GM21786 (cell line): ENCODE measurements around the gene FOXJ3.

Source experiments
- ATAC-seq: cut with Tn5 transposase; IDR thresholded peaks from one replicate; pipeline ENCODE4 v1.9.1; 2021; ENCODE audit not compliant: unreplicated experiment

The FOXJ3 gene

DNA sequence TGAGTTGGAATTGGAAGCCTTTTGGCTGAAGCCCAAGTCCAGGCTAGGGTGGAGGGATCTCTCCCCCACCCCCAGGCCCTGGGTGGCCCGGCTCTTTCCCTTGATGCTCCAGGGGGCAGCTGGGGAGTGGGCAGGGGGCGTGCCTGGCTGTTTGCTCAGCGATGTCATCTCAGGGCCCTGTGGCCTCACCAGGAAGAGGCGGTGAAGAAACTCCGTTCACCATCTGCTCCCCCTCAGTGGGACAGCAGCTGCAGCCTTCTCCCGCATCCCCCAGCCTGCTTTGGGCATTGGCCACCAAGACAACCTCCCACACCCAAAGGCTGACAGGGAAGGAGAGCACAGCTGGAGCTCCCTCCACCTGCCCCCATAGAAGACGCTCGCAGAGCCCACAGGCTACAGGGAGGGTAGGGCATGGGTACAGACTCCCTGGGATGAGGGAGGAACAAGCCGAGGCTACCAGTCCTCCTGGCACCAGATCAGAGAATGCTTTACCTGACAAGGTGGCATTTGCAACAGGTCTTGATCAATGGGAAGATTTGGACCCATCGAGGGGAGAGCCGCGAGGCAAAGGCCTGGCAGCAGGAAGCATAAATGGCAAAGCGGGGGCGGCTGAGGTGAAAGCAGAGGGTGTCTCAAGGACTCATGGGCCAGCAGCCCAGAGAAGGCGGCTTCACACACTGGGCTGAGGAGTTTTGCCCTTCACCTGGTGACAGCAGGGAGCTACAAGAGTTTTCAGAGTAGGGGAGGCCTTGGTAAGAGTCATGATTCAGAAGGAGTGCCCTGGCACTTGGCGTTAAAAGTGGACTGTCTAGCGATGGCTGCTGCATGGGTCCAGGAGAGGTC, 164.0 kb downstream of the FOXJ3 start:
- no peak for ATAC-seq

DNA sequence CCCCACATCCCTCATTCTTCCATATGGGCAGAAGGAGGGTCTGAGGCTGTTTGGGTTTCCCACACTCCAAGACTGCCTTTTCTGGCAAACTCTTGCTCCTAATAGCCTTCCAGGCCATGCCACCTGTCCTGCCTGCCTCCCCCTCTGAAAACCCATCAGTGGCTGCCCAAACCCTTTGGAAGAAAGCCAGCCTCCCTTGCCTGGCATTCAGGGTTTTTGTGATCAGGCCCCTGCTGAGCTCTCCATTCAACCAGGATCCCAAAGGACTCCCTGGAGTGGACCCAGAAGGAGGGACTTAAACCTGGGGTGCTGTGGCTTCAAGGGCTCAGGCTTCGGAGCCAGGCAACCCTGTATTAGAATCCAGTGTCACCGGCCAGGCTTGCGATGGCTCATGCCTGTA, 166.3 kb downstream of the FOXJ3 start:
- ATAC-seq = no peak

DNA sequence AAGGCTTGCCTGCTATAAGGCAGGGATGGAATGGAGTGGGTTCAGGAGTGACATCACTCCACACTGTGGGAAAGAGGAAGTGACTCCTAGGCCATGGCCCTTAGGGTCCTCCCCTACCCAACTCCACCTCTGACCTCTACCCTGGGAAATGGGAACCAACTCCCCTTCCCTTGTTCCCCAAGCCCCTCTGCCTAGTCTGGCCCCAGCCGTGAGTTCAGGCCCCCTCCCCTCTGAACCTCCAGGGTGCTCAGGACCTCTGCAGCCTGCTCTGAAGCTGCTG, 166.7 kb downstream of the FOXJ3 start:
- no peak for ATAC-seq

DNA sequence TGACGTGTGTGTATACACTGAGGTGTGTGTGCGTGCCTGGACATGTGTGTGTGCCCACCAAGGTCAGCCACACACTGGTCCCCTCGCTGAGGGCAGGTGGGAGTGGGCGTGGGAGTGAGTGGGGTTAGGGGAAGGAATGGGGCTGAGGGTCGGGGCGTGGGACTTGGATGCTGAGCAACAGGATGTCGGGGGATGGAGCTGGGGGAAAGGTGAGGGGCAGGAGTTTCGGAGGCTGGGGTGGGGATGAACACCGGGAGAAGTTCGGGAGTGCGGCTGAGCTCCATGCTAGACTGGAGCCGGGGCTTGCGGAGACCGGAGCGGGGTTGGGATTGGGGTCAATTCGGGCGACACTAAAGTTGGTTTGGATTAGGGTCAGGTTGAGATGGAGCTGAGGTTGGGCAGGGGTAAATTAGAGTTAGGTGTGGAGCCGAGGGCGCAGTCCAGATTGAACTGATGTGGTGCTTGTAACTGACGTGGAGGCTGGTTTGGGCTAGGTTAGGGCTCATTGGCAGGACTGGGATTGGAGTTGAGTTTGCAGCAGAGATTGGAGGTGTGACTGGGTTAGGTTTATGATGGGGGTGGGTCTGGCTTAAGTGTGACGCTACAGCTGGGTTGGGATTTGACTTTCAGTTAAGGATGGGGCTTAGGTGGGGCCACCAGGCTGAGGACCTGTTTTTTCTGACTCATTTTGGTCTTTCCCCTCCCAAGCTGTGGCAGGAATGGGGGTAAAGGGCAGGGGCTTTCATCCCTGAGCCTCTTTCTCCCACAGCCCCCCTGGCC, 167.2 kb downstream of the FOXJ3 start:
- no peak for ATAC-seq

DNA sequence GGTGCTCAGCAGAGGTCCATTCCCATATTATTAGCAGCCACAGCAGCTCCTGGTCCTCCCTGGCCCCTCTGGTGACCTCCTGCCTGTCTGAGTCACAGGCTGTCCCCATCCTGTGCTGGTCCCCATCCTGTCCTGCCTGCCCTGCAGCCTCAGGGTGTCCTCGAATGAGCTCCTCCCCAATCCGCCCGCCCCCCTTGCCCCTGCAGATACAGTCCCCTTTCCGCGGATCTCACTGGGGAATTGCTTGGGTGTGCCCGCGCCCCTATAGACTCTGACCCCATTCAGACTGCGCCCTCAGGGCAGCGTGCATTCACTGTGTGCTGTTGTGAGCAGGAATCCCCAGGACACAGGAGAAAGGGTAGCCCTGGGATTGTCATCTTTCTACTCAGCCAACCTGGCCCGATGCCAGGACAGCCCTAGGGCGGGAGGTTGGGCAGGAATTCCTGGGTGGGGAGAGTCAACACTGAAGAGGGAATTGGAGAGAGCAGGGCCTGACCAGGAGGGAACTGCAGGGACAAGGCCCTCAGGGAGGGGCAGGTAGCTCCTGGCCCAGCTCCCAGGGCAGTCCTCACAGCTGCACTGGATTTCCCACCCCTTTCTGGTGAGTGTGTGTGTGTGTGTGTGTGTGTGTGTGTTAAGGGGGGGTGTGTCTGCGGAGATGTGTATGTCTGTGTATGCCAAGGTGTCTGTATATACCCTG, 169.4 kb downstream of the FOXJ3 start:
- ATAC-seq = no peak

DNA sequence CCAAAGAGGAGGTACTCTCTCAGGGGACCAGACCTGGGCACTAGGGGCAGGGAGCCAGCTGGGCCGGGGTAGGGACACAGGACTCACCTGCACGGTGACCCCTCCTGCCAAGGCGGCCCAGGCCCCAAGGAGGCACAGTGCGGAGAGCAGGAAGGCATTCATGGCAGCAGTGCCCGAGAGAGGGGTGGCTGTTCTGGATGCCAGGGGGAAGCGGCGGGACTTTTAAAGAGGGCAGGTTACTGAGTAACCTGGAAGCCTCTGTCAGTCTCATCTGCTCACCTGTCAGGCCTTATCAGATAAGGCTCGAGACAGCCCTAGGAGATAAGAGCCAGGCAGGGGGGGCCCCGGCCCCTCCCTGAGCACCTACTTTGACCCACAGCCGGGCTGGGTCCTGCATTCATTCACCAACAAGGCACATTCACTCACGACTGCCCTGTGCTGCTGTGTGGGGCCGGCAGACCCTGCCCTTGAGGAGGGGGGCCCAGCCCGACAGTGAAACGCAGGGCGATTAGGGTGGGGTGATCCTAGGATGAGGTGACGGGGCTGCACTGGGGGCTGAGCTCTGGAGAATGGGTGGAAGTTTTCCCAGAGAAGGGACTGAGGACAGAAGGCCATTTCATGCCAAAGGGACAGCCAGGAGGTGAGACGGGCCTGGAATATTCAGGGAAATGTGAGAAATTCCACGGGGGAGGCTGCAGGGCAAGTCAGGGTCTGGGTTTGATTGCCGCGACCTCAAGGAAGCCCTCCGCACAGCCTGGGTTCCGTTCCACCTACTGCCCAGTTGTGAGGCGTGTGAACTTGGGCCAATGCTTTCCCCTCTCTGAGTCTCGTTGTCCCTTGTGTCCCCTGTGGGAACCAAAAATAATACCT, 170.2 kb downstream of the FOXJ3 start, which contains the start of gene GUCA2A:
GUCA2A (minus strand) TSS at position 195 of the 870 bp plus-strand sequence; CDS start at position 162, 33 bp downstream.
- no peak for ATAC-seq

DNA sequence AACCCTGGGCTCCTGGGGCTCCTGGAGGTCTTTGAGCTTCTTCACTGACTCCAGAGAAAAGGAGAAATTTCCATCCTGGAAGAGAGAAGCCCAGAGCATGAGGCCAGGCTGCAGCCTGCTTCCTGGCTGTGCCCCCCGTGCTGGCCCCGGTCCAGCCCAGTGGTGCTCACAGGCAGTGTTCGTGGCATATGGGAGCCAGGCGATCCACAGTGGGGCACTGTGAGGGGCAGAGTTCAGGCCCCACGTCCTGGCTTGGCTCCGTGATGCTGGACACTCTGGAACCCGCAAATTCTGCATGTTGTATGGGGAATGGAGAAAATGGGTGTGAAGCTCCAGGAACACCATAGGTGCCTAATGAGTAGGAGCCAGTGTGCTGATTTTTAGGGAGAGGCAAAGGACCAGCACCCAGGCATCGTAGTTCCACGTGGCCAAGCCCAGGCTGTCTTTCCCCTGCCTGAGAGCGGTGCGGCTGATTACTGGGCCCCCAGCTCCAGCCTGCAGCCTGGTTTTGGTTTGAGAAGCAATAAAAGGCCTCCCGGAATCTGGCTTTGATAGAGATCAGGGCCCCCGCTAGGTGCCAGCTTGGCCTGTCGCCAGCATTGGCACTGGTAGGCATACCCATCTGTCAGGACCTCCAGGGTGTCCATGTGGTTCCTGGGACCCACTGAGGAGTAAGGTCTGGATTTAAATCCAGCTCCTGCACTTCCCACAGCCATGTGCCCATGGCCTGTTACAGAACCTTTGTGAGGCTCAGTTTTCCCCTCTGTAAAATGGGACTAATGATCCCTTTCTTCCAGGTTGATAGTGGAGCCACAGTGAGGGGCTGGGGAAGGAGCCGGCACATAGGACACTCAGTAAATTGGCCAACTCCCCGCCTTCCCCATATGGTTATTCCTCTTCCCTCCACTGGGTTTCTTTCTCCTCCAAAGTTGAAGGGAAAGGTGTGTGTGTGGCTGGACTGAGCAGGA, 171.2 kb downstream of the FOXJ3 start:
- ATAC-seq = no peak

DNA sequence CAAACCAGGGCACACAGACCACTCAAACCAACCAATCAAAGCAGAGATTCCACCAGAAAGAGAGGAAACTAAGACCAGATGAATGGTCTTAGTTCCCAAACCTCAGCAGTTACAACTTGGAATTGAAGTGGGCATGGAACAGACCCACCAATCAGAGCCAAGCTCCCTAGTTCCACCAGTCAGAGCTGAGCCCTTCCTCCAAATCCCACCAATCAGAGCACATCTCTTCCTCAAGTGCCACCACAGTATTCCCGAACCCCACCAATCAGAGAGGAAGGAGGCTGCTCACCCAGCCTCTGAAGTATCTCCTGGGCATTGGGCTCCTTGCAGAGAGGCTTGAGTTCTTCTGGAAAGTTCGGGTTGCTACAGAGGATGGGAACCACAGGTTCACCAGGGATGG, 171.9 kb downstream of the FOXJ3 start:
- no peak for ATAC-seq

DNA sequence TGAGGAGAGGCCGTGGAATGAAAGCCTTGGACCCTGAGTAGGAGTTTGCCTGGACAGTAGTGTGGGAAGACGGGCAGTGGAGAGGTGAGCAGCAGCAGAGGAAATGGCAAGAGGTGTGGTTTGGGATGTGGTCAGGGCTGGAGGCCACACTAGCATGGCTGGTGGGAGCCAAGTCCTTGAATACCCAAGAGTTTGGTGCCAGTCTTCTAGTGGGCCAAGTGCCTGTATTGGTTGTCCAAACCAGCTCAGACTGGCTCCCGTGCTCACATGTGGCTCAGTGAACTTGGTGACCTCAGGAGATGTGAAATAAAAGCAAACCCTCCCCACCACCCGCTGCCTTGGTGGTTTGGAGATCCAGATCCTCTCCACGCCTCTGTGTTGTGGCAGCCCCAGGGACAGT, 172.9 kb downstream of the FOXJ3 start:
- no peak for ATAC-seq

DNA sequence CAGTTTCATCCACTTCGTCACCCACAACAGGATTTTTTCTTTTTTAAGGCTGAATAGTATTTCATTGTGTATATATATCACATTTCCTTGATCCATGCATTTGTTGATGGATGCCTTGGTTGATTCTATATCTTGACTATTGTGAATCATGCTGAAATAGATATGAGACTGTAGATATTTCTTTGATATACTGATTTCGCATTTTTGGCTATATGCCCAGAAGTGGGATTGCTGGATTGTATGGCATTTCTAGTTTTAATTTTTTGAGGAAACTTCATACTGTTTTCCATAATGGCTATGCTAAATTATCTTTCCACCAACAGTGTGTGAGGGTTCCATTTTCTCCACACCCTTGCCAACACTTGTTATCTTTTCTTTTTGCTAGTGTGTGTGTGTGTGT, 176.8 kb downstream of the FOXJ3 start:
- ATAC-seq = no peak

DNA sequence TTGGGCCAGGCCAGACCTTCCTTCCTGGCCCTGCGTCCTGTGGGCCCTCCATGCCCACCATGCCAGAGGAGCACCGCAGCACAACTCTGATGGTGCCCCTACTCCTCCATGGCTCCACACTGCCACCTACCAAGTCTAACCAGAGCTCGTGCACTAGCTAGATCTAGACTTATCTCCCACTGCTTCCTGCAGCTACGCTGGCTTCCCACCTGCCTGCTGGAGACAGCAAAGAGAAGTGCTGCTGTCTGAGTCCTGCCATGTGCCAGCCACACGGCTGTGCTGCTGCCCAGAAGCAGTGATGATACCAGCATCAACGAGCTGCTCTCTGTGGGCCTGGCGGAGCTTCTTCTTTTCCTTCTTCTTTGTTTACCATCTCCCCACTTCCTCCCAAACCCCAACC, 177.4 kb downstream of the FOXJ3 start:
- no peak for ATAC-seq

DNA sequence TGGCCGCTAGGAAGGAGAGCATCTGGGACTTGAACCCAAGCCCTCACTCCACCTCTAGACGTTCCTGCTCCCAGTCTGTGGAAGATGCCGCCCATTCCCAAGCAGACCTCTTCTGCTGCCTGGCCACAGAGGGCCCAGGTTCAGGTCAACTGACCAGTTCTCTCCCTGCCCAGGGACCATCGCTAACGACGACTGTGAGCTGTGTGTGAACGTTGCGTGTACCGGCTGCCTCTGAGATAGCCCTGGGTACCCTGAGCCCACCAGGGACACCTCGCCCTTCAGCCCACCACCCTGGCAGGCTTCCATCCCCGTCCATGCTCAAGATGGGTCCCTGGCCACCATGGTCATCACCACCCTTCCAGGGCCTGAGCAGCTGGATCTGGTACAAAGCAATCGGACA, 179.7 kb downstream of the FOXJ3 start:
- ATAC-seq = no peak

DNA sequence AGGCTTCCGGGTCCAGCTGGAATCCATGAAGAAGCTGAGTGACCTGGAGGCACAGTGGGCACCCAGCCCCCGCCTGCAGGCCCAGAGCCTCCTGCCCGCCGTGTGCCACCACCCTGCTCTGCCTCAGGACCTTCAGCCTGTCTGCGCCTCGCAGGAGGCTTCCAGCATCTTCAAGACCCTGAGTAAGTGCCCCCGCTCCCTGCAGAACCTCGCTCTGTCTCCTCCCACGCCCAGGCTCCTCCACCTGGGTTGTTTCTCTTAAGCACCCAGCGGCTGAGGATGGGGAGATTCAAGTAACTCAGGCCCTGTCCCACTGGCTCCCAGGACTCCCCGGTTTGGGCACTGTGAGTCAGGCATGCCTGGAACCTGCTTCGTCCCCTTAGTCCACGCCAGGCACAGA, 180.3 kb downstream of the FOXJ3 start:
- no peak for ATAC-seq

DNA sequence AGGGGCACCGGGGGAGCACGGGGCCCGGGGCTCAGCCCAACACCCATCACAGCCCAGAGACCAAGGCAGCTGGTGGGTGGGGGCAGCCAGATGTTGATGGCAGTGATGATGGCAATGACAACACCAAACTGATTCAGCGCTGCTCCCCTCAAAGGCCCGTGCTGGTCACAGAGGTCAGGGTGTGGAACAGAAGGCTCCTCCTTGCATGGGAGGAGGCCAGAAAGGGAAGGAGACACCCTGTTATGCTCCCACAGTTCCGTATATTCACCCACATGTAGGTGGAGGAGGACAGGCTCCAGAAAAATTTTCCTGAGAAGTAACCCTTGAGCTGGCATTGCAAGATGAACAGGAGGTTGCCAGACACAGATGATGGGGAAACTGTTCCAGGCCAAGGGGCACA, 181.4 kb downstream of the FOXJ3 start:
- ATAC-seq = no peak

DNA sequence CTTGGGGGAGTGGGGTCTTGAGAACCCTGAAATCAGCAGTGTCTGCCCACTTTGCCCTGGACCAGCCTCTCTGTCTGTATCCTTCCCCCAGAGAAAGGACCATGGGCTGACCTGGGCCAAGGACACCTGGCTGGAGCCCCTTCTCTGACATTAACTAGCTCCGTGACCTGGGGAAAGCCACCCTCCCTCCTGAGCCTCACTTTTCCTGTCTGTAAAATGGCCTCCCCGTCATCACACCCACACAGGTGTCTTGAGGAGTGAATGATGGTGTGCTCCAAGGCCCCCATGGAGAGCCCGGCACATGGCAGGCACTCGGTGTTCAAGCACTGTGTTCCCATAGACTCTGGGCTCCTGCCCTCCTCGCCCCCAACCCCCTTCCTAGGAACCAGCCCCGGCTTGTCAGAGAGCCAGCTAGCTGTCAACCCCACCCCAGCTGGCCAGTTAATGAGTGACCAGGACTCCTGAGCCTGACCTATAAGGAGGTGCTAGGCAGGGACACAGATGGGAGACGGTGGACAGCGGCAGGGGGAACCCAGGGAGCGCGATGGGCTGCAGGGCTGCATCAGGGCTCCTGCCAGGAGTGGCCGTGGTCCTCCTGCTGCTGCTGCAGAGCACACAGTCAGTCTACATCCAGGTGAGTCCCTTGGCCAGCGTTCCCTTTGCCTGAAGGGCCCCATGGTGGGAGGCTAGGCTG, 182.0 kb downstream of the FOXJ3 start, which contains the start of gene GUCA2B:
GUCA2B (plus strand) TSS at position 504 of the 694 bp plus-strand sequence; CDS start at position 545, 41 bp downstream.
- ATAC-seq = no peak

DNA sequence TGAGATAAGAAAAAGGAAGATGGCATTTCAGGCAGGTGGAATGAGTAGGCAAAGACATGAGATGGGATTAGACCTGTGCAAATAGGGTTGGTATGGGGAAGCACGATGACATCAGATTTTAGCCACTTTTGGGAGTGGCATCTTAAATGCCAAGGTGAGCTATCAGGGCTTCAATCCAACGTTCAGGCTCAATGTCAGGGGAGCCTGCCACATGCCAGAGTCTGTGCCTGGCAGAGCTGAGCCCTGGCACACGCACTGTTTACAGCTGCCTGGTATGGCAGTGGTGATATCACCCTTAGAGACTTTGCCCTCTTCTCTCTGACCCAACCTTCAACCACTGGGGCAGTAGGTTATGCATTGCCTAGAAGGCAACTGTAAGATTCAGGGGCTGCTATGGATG, 182.9 kb downstream of the FOXJ3 start:
- ATAC-seq = no peak

DNA sequence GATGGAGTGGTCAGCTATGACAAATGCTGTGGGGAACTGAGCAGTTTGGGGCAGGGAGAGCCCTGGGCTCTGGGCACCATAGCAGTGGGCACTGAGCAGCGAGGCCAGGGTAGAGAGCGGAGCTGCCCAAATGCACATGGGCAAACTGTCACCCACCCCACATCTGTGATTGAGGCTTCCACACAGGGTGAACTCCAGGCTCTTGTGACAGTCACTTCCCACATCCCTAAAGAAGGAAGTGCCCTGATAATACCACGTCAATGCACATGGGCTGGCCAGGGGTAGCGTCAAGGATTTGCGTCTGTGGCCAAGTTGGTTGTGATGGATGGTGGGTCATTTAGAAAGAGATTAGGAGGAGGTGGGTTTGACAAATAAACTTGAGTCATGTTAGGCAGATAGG, 184.4 kb downstream of the FOXJ3 start:
- no peak for ATAC-seq

DNA sequence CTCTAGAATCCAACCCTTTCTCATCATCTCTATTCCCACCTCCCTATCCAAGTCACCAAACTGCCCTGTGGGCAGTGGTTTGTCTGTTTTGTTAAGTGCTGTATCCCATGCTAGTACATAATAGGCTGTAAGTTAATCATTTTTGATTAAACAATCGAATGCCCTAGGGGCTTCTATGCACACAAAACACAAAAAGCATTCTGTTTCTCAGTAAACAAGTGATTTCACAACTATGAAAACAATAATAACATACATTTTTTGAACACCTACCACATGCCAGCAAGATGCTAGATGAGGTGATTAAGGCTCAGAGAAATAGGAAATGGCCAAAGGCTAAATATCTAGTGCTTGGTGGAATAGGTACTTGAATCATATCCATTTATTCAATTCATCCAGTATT, 186.9 kb downstream of the FOXJ3 start:
- no peak for ATAC-seq
